Measurements from ENCODE around the gene ARFIP2. TPM values are rescaled to one million over a fixed set of nuclear protein-coding genes. Genes with fewer than 3 reads are reported as not detected.
A peak's percentile ranks its signal among the peaks of the same experiment; 100 is the strongest.

The ARFIP2 gene
- total RNA-seq, 4 donors from 2014 or later, result 86.7 to 124 (median 96.2) TPM

GRCh38 chr11:6476571-6476970 is 4.6 kb downstream of the ARFIP2 start:
- WGBS, 2 donors, result 95 to 97% methylated on average over 4 of the region's 4 CpGs
- Histone ChIP-seq H3K36me3 (peaks cover 11 to 15% of the 10 kb centered on the region in 2 donors), H3K9me3 (no peaks in the 10 kb centered on the region), H3K27me3 (no peaks in the 10 kb centered on the region), H3K4me1 (peaks cover 18 to 24% of the 10 kb centered on the region in 2 donors), H3K4me3 (replicated peaks in 1 of 3) (no peak overlapping the region), H3K27ac (no peak overlapping the region)
- no peak for TF ChIP-seq POLR2A (IDR thresholded peaks at IDR 0.05)
- no peak for TF ChIP-seq CTCF (IDR thresholded peaks at IDR 0.05)
- intact Hi-C loops (cut with DNase I), result loop anchor here (10.0 kb wide), 2 partner anchors 208 to 242 kb away; partner anchors contain the start of genes CNGA4, FHIP1B and MRPL17
- DNase-seq, result no peak

GRCh38 chr11:6475936-6476335 is 5.2 kb downstream of the ARFIP2 start:
- no peak for DNase-seq
- Histone ChIP-seq H3K27me3 (no peaks in the 10 kb centered on the region), H3K9me3 (no peaks in the 10 kb centered on the region), H3K4me3 (replicated peaks in 1 of 3) (no peak overlapping the region), H3K27ac (no peak overlapping the region), H3K36me3 (peaks cover 11 to 15% of the 10 kb centered on the region in 2 donors), H3K4me1 (peaks cover 18 to 24% of the 10 kb centered on the region in 2 donors)
- TF ChIP-seq POLR2A (IDR thresholded peaks at IDR 0.05), result no peak
- TF ChIP-seq CTCF (IDR thresholded peaks at IDR 0.05), result no peak
- intact Hi-C loops (cut with DNase I), result loop anchor here (10.0 kb wide), 2 partner anchors 209 to 241 kb away; partner anchors contain the start of genes CNGA4, FHIP1B and MRPL17
- 80 to 85% methylated on average over 5 of the region's 5 CpGs for WGBS, 2 donors

- Histone ChIP-seq H3K4me3 (replicated peaks in 1 of 3) (no peak overlapping the region), H3K36me3 (peaks cover 11 to 15% of the 10 kb centered on the region in 2 donors), H3K9me3 (no peaks in the 10 kb centered on the region), H3K27ac (peak overlapping the region in 1 of 3 donors; percentile 92), H3K4me1 (peaks cover 11 to 16% of the 10 kb centered on the region in 2 donors), H3K27me3 (no peaks in the 10 kb centered on the region)
- DNase-seq, result no peak
- WGBS, 2 donors, result 66 to 72% methylated on average over 3 of the region's 3 CpGs
- intact Hi-C loops (cut with DNase I), result loop anchor here (10.0 kb wide), 2 partner anchors 210 to 240 kb away; partner anchors contain the start of genes CNGA4, FHIP1B and MRPL17
- TF ChIP-seq CTCF (IDR thresholded peaks at IDR 0.05) (no peak), POLR2A (IDR thresholded peaks at IDR 0.05) (no peak)
Observed at GRCh38 chr11:6474806-6475500, 6.2 kb downstream of the ARFIP2 start.

GRCh38 chr11:6474413-6474792 is 6.7 kb downstream of the ARFIP2 start:
- intact Hi-C loops (cut with DNase I), result loop anchor here (10.0 kb wide), 2 partner anchors 210 to 240 kb away; partner anchors contain the start of genes CNGA4, FHIP1B and MRPL17
- no peak for TF ChIP-seq CTCF (IDR thresholded peaks at IDR 0.05)
- H3K36me3 ChIP-seq, result peaks cover 11 to 15% of the 10 kb centered on the region in 2 donors
- H3K4me3 ChIP-seq (replicated peaks in 1 of 3), result peak overlapping the region in 2 of 3 donors; percentile 17 to 76
- peaks cover 11 to 13% of the 10 kb centered on the region in 2 donors for H3K4me1 ChIP-seq
- no peaks in the 10 kb centered on the region for H3K27me3 ChIP-seq
- H3K27ac ChIP-seq, result peak overlapping the region; percentile 81 to 92 (median 90)
- H3K9me3 ChIP-seq, result no peaks in the 10 kb centered on the region
- DNase-seq, result no peak
- 26 to 34% methylated on average over 7 of the region's 7 CpGs for WGBS, 2 donors

Data from thyroid gland (tissue), 4 donors.